Measurements from ENCODE around the gene METTL25B.

- no peak for TF ChIP-seq POLR2A (IDR thresholded peaks at IDR 0.05)
- no peak for TF ChIP-seq CTCF (IDR thresholded peaks at IDR 0.05)
Observed at GRCh38 chr1:156698995-156699394, 29.3 kb upstream of the METTL25B start.

Data from uterus (tissue), 2 donors.